ENCODE results near the gene ATG16L1. TPM values are rescaled to one million over a fixed set of nuclear protein-coding genes. Genes with fewer than 3 reads are reported as not detected.

ATG16L1 gene
- total and polyA plus RNA-seq, 2 experiments from 2014 or later = 15.3 to 37.9 TPM

- H3K4me3 ChIP-seq = no peak overlapping the region
- H3K4me1 ChIP-seq (ENCODE audit: insufficient read depth) = peaks cover 10% of the 10 kb centered on the region; the same call in 1 of the 2 replicates
- no peaks in the 10 kb centered on the region for H3K9me2 ChIP-seq (ENCODE audit: insufficient read depth)
- no peaks in the 10 kb centered on the region for H3K79me2 ChIP-seq (replicated peaks; ENCODE audit: insufficient read depth)
- H3F3A ChIP-seq (replicated peaks; ENCODE audit: low read depth) = no peaks in the 10 kb centered on the region
- H3K27me3 ChIP-seq (ENCODE audit: insufficient read depth) = no peaks in the 10 kb centered on the region
- TF ChIP-seq ZNF462 (CRISPR knock-in tag; IDR thresholded peaks at IDR 0.05) (peak; percentile 60), NANOG (IDR thresholded peaks at IDR 0.05; ENCODE audit: borderline replicate concordance) (peak; percentile 32; the same call in 1 of the 2 replicates), ZNF114 (CRISPR knock-in tag; IDR thresholded peaks at IDR 0.05) (no peak)
- Mint-ChIP-seq H3K4me3 (no peak overlapping the region), H3K4me1 (peaks cover 16% of the 10 kb centered on the region), H3K27ac (no peak overlapping the region), H3K27me3 (ENCODE audit: insufficient read depth, low read depth, poor library complexity) (peaks cover 17% of the 10 kb centered on the region), H3K9me3 (no peaks in the 10 kb centered on the region), H3K36me3 (ENCODE audit: low read depth) (no peaks in the 10 kb centered on the region)
- no peaks in the 10 kb centered on the region for H3K36me3 ChIP-seq (ENCODE audit: insufficient read depth)
- DNase-seq (ENCODE audit: low spot score) = peak; percentile 13
- no peak overlapping the region for H2AFZ ChIP-seq
- H3K27ac ChIP-seq (ENCODE audit: low read depth) = no peak overlapping the region
- no peaks in the 10 kb centered on the region for H4K20me1 ChIP-seq (replicated peaks; ENCODE audit: insufficient read depth)
- peak; percentile 86 for ATAC-seq
- no peak overlapping the region for H3K4me2 ChIP-seq
Observed at GRCh38 chr2:233329489-233330135, 78.1 kb downstream of the ATG16L1 start.

- no peak overlapping the region for H3K4me3 Mint-ChIP-seq
- no peak overlapping the region for H3K4me3 ChIP-seq
- no peak for ATAC-seq
- TF ChIP-seq REST (IDR thresholded peaks at IDR 0.05; ENCODE audit: unreplicated experiment) (no peak), EZH2phosphoT487 (IDR thresholded peaks at IDR 0.05; ENCODE audit: unreplicated experiment) (no peak), ETS1 (IDR thresholded peaks at IDR 0.05) (no peak), STAT1 (IDR thresholded peaks at IDR 0.05; ENCODE audit: unreplicated experiment) (no peak), ZNF114 (CRISPR knock-in tag; IDR thresholded peaks at IDR 0.05) (no peak), CTCF (conservative IDR thresholded peaks at IDR 0.05; ENCODE audit: low read depth in 2 of 2) (no peak)
Observed at GRCh38 chr2:233331536-233331935, 80.1 kb downstream of the ATG16L1 start.

More at GRCh38 chr2:233331536-233331935, 80.1 kb downstream of the ATG16L1 start:
- Histone ChIP-seq H3K4me1 (ENCODE audit: insufficient read depth) (peaks cover 10% of the 10 kb centered on the region; the same call in 1 of the 2 replicates), H3K27ac (ENCODE audit: low read depth) (no peak overlapping the region), H3K4me2 (no peak overlapping the region), H3K9me2 (ENCODE audit: insufficient read depth) (no peaks in the 10 kb centered on the region), H3K36me3 (ENCODE audit: insufficient read depth) (no peaks in the 10 kb centered on the region), H3K27me3 (ENCODE audit: insufficient read depth) (no peaks in the 10 kb centered on the region), H3F3A (replicated peaks; ENCODE audit: low read depth) (no peaks in the 10 kb centered on the region), H4K20me1 (replicated peaks; ENCODE audit: insufficient read depth) (no peaks in the 10 kb centered on the region), H2AFZ (no peak overlapping the region), H3K79me2 (replicated peaks; ENCODE audit: insufficient read depth) (no peaks in the 10 kb centered on the region)
- Mint-ChIP-seq H3K36me3 (ENCODE audit: low read depth) (no peaks in the 10 kb centered on the region), H3K9me3 (no peaks in the 10 kb centered on the region), H3K4me1 (peaks cover 14% of the 10 kb centered on the region), H3K27me3 (ENCODE audit: insufficient read depth, low read depth, poor library complexity) (peaks cover 17% of the 10 kb centered on the region), H3K27ac (no peak overlapping the region)
- DNase-seq (ENCODE audit: low spot score) = no peak
